GM23248 (cell line): ENCODE data around the gene TBXT. TPM values are rescaled to one million over a fixed set of nuclear protein-coding genes. Genes with fewer than 3 reads are reported as not detected.

Source experiments
- DNase-seq: peaks from one replicate; pipeline ENCODE4 v3.0.0-alpha.2; 2015
- H2AFZ ChIP-seq: fragments of 200-600 bp; sonication (generic); 2 replicates; pipeline ENCODE4 v1.6.1; 2016; ENCODE audit warnings: antibody characterized with exemption
- H3F3A ChIP-seq: fragments of 200-600 bp; sonication (generic); 2 replicates; pipeline ENCODE4 v1.6.1; 2016; ENCODE audit warnings: mild to moderate bottlenecking, antibody characterized with exemption, mixed run types; ENCODE audit not compliant: insufficient read depth
- H3K27ac ChIP-seq: fragments of 200-600 bp; sonication (generic); 2 replicates; pipeline ENCODE4 v1.5.1; 2016; ENCODE audit warnings: mild to moderate bottlenecking
- H3K27me3 ChIP-seq: fragments of 200-600 bp; sonication (generic); replicated peaks from 2 replicates; pipeline ENCODE4 v1.6.1; 2016; ENCODE audit warnings: mild to moderate bottlenecking; ENCODE audit not compliant: insufficient read depth
- H3K36me3 ChIP-seq: fragments of 200-600 bp; sonication (generic); 2 replicates; pipeline ENCODE4 v1.6.1; 2016; ENCODE audit warnings: low read depth, mild to moderate bottlenecking
- H3K4me1 ChIP-seq: fragments of 200-600 bp; sonication (generic); 2 replicates; pipeline ENCODE4 v1.6.1; 2016; ENCODE audit warnings: mild to moderate bottlenecking; ENCODE audit not compliant: insufficient read depth
- H3K4me2 ChIP-seq: fragments of 200-600 bp; sonication (generic); one replicate; pipeline ENCODE4 v1.6.1; 2016; ENCODE audit warnings: mild to moderate bottlenecking; ENCODE audit not compliant: unreplicated experiment
- H3K4me3 ChIP-seq: fragments of 200-600 bp; sonication (generic); 2 replicates; pipeline ENCODE4 v1.5.1; 2016; ENCODE audit warnings: mild to moderate bottlenecking
- H3K79me2 ChIP-seq: fragments of 200-600 bp; sonication (generic); 2 replicates; pipeline ENCODE4 v1.6.1; 2016; ENCODE audit warnings: mild to moderate bottlenecking; ENCODE audit not compliant: insufficient read depth
- H3K9ac ChIP-seq: fragments of 200-600 bp; sonication (generic); 2 replicates; pipeline ENCODE4 v1.6.1; 2016; ENCODE audit warnings: mild to moderate bottlenecking
- H3K9me2 ChIP-seq: fragments of 200-600 bp; sonication (generic); 2 replicates; pipeline ENCODE4 v1.6.1; 2016; ENCODE audit warnings: mixed run types, mild to moderate bottlenecking, moderate library complexity; ENCODE audit not compliant: insufficient read depth
- H3K9me3 ChIP-seq: fragments of 200-600 bp; sonication (generic); one replicate; pipeline ENCODE4 v1.6.1; 2017; ENCODE audit warnings: low read depth
- H4K20me1 ChIP-seq: fragments of 200-600 bp; sonication (generic); 2 replicates; pipeline ENCODE4 v1.6.0; 2016; ENCODE audit not compliant: insufficient read depth
- EZH2 ChIP-seq: fragments of 200-600 bp; sonication (generic); IDR thresholded peaks from 2 replicates; pipeline ENCODE4 v1.6.1; 2018; ENCODE audit warnings: antibody characterized with exemption, mild to moderate bottlenecking; ENCODE audit not compliant: insufficient read depth, poor library complexity, severe bottlenecking
- EZH2phosphoT487 ChIP-seq: fragments of 200-600 bp; sonication (generic); IDR thresholded peaks from 2 replicates; pipeline ENCODE4 v1.6.1; 2018; ENCODE audit warnings: antibody characterized with exemption, moderate library complexity, mild to moderate bottlenecking, low read depth; ENCODE audit not compliant: insufficient read depth
- WGBS, 2 experiments: methylation state at CpG; one replicate each; pipeline ENCODE4 v1.1.6; 2015 to 2017; ENCODE audit warnings: low lambda C conversion rate in 2 of 2, low coverage in 1 of 2; ENCODE audit errors: missing lambda C conversion rate in 2 of 2; 5-methylcytosine and 5-hydroxymethylcytosine counted together
- in situ Hi-C: fragments of 300-500 bp; cut with MboI; formaldehyde crosslinking; loops from 2 replicates; pipeline ENCODE4 v1.15.0; 2020
- polyA plus RNA-seq: library from polyadenylated mRNA; unstranded; fragments of >200 nt; fragmentation: Nextera tagmentation; extraction: Ambion mirVana; gene quantifications from 2 replicates; pipeline ENCODE4 v1.2.1, GENCODE V29; 2016
- total RNA-seq: library from RNA; depleted of rRNA; stranded (reverse); fragments of >200 nt; shearing (Covaris generic); gene quantifications from 2 replicates; pipeline ENCODE4 v1.2.3, GENCODE V29; 2014

TBXT gene
- total and polyA plus RNA-seq, 2 experiments from 2014 or later = not detected

DNA sequence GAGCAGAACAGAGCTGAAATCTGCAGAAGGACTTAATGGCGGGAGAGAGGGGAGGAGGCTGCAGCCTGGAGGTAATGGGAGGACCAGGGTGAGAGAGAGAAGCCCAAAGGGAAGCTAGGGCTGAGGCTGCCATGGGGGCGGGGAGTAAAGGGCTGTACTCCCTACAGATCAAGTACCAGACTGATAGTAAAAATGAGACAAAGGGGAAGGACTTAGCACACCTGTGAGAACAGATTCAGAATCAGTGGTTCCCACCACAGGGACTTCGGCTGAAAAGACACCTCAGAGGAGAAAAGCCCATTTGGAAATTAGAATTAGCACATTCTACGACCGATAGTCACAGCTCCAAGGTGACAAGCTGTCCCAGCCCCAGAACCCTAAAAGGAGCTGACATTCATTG is 6.4 kb upstream of the TBXT start:
- H2AFZ ChIP-seq = no peak overlapping the region
- no peaks in the 10 kb centered on the region for H3K9me3 ChIP-seq
- WGBS, 2 experiments = 1 to 3% methylated on average over 5 of the region's 5 CpGs
- H3K4me3 ChIP-seq = no peak overlapping the region
- peaks cover 40% of the 10 kb centered on the region for H3K27me3 ChIP-seq
- no peaks in the 10 kb centered on the region for H3K79me2 ChIP-seq
- no peaks in the 10 kb centered on the region for H3K4me1 ChIP-seq
- no peaks in the 10 kb centered on the region for H3K9me2 ChIP-seq
- DNase-seq = no peak
- no peak overlapping the region for H3K4me2 ChIP-seq
- TF ChIP-seq EZH2phosphoT487 (no peak), EZH2 (no peak)
- no peak overlapping the region for H3K9ac ChIP-seq
- H3K36me3 ChIP-seq = no peaks in the 10 kb centered on the region
- H3F3A ChIP-seq = no peaks in the 10 kb centered on the region
- in situ Hi-C loops = no loop called here
- no peaks in the 10 kb centered on the region for H4K20me1 ChIP-seq
- no peak overlapping the region for H3K27ac ChIP-seq

DNA sequence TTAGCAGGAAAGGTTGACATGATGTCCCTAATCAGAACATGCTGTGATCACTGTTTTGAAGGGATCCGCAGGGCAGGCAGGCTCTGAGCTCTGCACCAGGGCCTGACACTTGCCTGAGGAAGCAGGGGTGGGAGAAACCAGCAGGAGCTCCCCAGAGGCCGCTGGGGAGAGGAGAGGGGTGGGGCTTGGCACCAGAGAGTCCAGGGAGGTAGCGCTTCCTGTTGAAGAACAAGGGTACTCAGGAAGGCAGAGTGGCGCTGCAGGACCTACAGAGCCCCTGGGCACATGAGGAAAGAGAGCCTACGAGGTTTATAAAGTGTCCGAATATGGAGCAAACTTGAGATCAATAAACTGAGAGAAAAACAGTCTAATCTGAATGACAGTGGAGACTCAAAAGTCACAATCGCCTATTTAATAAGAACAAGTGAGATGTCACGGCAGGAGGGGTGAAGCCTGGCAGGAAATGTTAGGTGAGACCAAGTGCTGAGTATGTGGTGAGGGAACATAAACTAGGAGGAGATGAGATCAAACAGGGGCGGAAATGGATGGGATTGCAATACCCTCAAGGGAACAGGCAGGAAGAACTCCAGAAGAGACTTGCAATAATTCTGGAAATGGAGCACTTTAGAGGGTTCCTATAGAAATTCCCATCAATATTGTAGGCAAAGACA is 5.8 kb upstream of the TBXT start:
- H3K27me3 ChIP-seq = peaks cover 39% of the 10 kb centered on the region

DNA sequence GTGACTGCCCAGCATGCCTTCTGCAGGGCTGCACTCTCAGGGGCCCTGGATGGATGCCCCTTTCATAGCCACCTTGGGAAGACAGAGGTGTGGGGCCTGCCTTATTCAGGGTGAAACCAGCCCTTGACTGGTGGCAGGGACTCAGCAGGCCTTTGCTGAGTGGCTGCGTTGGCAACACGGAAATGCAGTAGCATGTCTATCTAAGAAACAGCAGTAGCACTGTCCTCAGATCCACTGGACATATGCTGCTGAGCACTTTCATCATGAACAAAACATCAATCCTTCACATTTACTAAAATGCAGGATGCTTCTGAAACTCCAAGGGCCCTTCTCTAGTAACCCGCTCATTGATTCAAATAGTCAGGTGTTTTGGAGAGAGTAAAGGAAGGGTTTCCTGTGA is 4.9 kb upstream of the TBXT start:
- Histone ChIP-seq H2AFZ (no peak overlapping the region), H3K4me1 (no peaks in the 10 kb centered on the region), H3K9me3 (no peaks in the 10 kb centered on the region), H3K9me2 (no peaks in the 10 kb centered on the region), H4K20me1 (no peaks in the 10 kb centered on the region), H3K27ac (no peak overlapping the region), H3K36me3 (no peaks in the 10 kb centered on the region), H3K27me3 (peaks cover 42% of the 10 kb centered on the region), H3F3A (no peaks in the 10 kb centered on the region), H3K4me2 (no peak overlapping the region), H3K79me2 (no peaks in the 10 kb centered on the region), H3K4me3 (no peak overlapping the region), H3K9ac (no peak overlapping the region)
- DNase-seq = no peak
- WGBS, 2 experiments = 50 to 61% methylated on average over 3 of the region's 3 CpGs
- in situ Hi-C loops = no loop called here
- TF ChIP-seq EZH2 = no peak
- no peak for TF ChIP-seq EZH2phosphoT487

More for the DNA sequence above, 5.8 kb upstream of the TBXT start:
- DNase-seq = no peak
- Histone ChIP-seq H3K36me3 (no peaks in the 10 kb centered on the region), H3K4me2 (no peak overlapping the region), H3K79me2 (no peaks in the 10 kb centered on the region), H3K4me3 (no peak overlapping the region), H3K27ac (no peak overlapping the region), H3K9me2 (no peaks in the 10 kb centered on the region), H3K4me1 (no peaks in the 10 kb centered on the region), H4K20me1 (no peaks in the 10 kb centered on the region), H3K9ac (no peak overlapping the region), H3K9me3 (no peaks in the 10 kb centered on the region), H3F3A (no peaks in the 10 kb centered on the region), H2AFZ (no peak overlapping the region)
- no peak for TF ChIP-seq EZH2phosphoT487
- no peak for TF ChIP-seq EZH2
- in situ Hi-C loops = no loop called here
- 1 to 3% methylated on average over 9 of the region's 9 CpGs for WGBS, 2 experiments

DNA sequence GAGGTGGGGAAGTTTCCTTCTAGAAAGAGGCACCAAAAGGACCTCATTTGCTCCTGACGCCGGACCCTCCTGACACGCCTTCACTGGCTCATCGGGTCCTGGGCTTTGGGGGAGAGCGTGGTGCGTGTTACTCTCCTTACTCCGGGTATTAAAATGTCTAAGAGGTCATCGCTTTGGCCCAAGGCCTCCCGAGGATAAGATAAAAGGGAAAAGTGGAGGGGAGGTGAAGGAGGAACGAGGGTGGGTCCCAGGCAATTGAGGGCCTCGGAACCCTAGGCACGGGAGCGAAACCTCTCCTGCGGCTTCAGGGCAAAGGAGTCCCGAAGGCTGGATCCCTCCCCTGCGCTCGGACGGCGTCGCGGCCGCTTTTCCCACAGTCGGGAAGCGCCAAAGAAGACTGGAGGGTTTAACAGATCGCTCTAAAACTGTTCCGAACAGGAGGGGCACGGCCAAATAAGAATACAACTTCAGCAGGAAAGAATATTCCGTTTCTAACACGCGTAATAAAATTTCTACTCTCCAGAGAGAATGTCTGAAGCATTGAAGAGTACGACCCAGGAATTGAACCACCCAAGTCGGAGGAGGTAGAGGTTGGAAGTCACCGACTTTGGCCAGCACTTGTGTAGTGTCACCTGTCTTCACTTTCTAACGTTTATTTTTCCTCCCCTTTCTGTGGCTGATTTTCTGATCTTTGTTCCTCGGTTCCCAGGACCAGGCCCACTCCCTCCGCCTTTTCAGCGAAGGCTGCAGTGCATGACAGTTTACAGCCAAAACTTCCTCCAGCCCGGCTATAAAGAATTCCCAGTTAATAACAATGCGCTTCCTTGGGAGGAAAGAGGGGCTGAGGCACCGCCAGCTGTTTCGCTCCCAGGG is 2.1 kb upstream of the TBXT start:
- no peaks in the 10 kb centered on the region for H3K36me3 ChIP-seq
- peaks cover 67% of the 10 kb centered on the region for H3K27me3 ChIP-seq
- 8 to 11% methylated on average over 40 to 41 of the region's 41 CpGs for WGBS, 2 experiments
- no peaks in the 10 kb centered on the region for H3K4me1 ChIP-seq
- TF ChIP-seq EZH2phosphoT487 (no peak), EZH2 (peak; percentile 90)
- no peaks in the 10 kb centered on the region for H3K79me2 ChIP-seq
- no peaks in the 10 kb centered on the region for H3F3A ChIP-seq
- H3K9me2 ChIP-seq = no peaks in the 10 kb centered on the region
- no peak for DNase-seq
- no peak overlapping the region for H3K27ac ChIP-seq
- H3K4me3 ChIP-seq = no peak overlapping the region
- no peak overlapping the region for H3K4me2 ChIP-seq
- in situ Hi-C loops = no loop called here
- no peaks in the 10 kb centered on the region for H4K20me1 ChIP-seq
- H2AFZ ChIP-seq = no peak overlapping the region
- H3K9me3 ChIP-seq = no peaks in the 10 kb centered on the region
- H3K9ac ChIP-seq = no peak overlapping the region
